GM23248 (cell line): ENCODE data around the gene HTR5A. TPM values are rescaled to one million over a fixed set of nuclear protein-coding genes. Genes with fewer than 3 reads are reported as not detected.

Experiments used
- DNase-seq: peaks from one replicate; pipeline ENCODE4 v3.0.0-alpha.2; 2015
- H2AFZ ChIP-seq: fragments of 200-600 bp; sonication (generic); 2 replicates; pipeline ENCODE4 v1.6.1; 2016; ENCODE audit warnings: antibody characterized with exemption
- H3F3A ChIP-seq: fragments of 200-600 bp; sonication (generic); 2 replicates; pipeline ENCODE4 v1.6.1; 2016; ENCODE audit warnings: mild to moderate bottlenecking, antibody characterized with exemption, mixed run types; ENCODE audit not compliant: insufficient read depth
- H3K27ac ChIP-seq: fragments of 200-600 bp; sonication (generic); 2 replicates; pipeline ENCODE4 v1.5.1; 2016; ENCODE audit warnings: mild to moderate bottlenecking
- H3K27me3 ChIP-seq: fragments of 200-600 bp; sonication (generic); replicated peaks from 2 replicates; pipeline ENCODE4 v1.6.1; 2016; ENCODE audit warnings: mild to moderate bottlenecking; ENCODE audit not compliant: insufficient read depth
- H3K36me3 ChIP-seq: fragments of 200-600 bp; sonication (generic); 2 replicates; pipeline ENCODE4 v1.6.1; 2016; ENCODE audit warnings: low read depth, mild to moderate bottlenecking
- H3K4me1 ChIP-seq: fragments of 200-600 bp; sonication (generic); 2 replicates; pipeline ENCODE4 v1.6.1; 2016; ENCODE audit warnings: mild to moderate bottlenecking; ENCODE audit not compliant: insufficient read depth
- H3K4me2 ChIP-seq: fragments of 200-600 bp; sonication (generic); one replicate; pipeline ENCODE4 v1.6.1; 2016; ENCODE audit warnings: mild to moderate bottlenecking; ENCODE audit not compliant: unreplicated experiment
- H3K4me3 ChIP-seq: fragments of 200-600 bp; sonication (generic); 2 replicates; pipeline ENCODE4 v1.5.1; 2016; ENCODE audit warnings: mild to moderate bottlenecking
- H3K79me2 ChIP-seq: fragments of 200-600 bp; sonication (generic); 2 replicates; pipeline ENCODE4 v1.6.1; 2016; ENCODE audit warnings: mild to moderate bottlenecking; ENCODE audit not compliant: insufficient read depth
- H3K9ac ChIP-seq: fragments of 200-600 bp; sonication (generic); 2 replicates; pipeline ENCODE4 v1.6.1; 2016; ENCODE audit warnings: mild to moderate bottlenecking
- H3K9me2 ChIP-seq: fragments of 200-600 bp; sonication (generic); 2 replicates; pipeline ENCODE4 v1.6.1; 2016; ENCODE audit warnings: mixed run types, mild to moderate bottlenecking, moderate library complexity; ENCODE audit not compliant: insufficient read depth
- H3K9me3 ChIP-seq: fragments of 200-600 bp; sonication (generic); one replicate; pipeline ENCODE4 v1.6.1; 2017; ENCODE audit warnings: low read depth
- H4K20me1 ChIP-seq: fragments of 200-600 bp; sonication (generic); 2 replicates; pipeline ENCODE4 v1.6.0; 2016; ENCODE audit not compliant: insufficient read depth
- EZH2 ChIP-seq: fragments of 200-600 bp; sonication (generic); IDR thresholded peaks from 2 replicates; pipeline ENCODE4 v1.6.1; 2018; ENCODE audit warnings: antibody characterized with exemption, mild to moderate bottlenecking; ENCODE audit not compliant: insufficient read depth, poor library complexity, severe bottlenecking
- EZH2phosphoT487 ChIP-seq: fragments of 200-600 bp; sonication (generic); IDR thresholded peaks from 2 replicates; pipeline ENCODE4 v1.6.1; 2018; ENCODE audit warnings: antibody characterized with exemption, moderate library complexity, mild to moderate bottlenecking, low read depth; ENCODE audit not compliant: insufficient read depth
- WGBS, 2 experiments: methylation state at CpG; one replicate each; pipeline ENCODE4 v1.1.6; 2015 to 2017; ENCODE audit warnings: low lambda C conversion rate in 2 of 2, low coverage in 1 of 2; ENCODE audit errors: missing lambda C conversion rate in 2 of 2; 5-methylcytosine and 5-hydroxymethylcytosine counted together
- in situ Hi-C: fragments of 300-500 bp; cut with MboI; formaldehyde crosslinking; loops from 2 replicates; pipeline ENCODE4 v1.15.0; 2020
- polyA plus RNA-seq: library from polyadenylated mRNA; unstranded; fragments of >200 nt; fragmentation: Nextera tagmentation; extraction: Ambion mirVana; gene quantifications from 2 replicates; pipeline ENCODE4 v1.2.1, GENCODE V29; 2016
- total RNA-seq: library from RNA; depleted of rRNA; stranded (reverse); fragments of >200 nt; shearing (Covaris generic); gene quantifications from 2 replicates; pipeline ENCODE4 v1.2.3, GENCODE V29; 2014

Gene HTR5A
- total and polyA plus RNA-seq, 2 experiments from 2014 or later: not detected

DNA sequence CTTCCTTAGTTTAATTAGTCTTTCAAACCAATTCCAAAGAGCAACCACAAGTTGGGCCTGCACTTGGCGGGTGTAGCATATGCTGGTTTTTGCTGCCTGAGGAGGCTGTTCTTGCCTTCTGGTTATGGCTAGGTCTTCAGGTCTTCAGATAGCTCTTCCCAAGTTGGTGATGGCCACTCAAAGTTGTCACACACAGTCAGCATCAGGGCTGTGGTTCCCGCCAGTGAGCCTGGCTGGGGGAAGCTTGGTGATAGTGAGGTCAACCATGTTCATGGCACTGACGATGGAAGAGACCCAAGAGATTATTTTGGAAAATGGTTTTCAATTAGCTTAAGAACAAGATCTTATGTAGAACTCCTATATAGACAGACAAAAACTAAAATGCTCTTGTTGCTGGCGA is 18.8 kb upstream of the HTR5A start:
- no peak overlapping the region for H3K4me3 ChIP-seq
- no peak overlapping the region for H3K4me2 ChIP-seq
- no peak overlapping the region for H2AFZ ChIP-seq
- H4K20me1 ChIP-seq: no peaks in the 10 kb centered on the region
- H3K4me1 ChIP-seq: no peaks in the 10 kb centered on the region
- in situ Hi-C loops: no loop called here
- DNase-seq: no peak
- WGBS, 2 experiments: 30% methylated on average over 4 of the region's 4 CpGs
- no peaks in the 10 kb centered on the region for H3K9me2 ChIP-seq
- H3K9ac ChIP-seq: no peak overlapping the region
- H3K9me3 ChIP-seq: no peaks in the 10 kb centered on the region
- TF ChIP-seq EZH2: no peak
- no peak for TF ChIP-seq EZH2phosphoT487
- no peaks in the 10 kb centered on the region for H3K79me2 ChIP-seq
- no peaks in the 10 kb centered on the region for H3F3A ChIP-seq
- no peaks in the 10 kb centered on the region for H3K36me3 ChIP-seq
- H3K27ac ChIP-seq: no peak overlapping the region
- H3K27me3 ChIP-seq: no peaks in the 10 kb centered on the region

DNA sequence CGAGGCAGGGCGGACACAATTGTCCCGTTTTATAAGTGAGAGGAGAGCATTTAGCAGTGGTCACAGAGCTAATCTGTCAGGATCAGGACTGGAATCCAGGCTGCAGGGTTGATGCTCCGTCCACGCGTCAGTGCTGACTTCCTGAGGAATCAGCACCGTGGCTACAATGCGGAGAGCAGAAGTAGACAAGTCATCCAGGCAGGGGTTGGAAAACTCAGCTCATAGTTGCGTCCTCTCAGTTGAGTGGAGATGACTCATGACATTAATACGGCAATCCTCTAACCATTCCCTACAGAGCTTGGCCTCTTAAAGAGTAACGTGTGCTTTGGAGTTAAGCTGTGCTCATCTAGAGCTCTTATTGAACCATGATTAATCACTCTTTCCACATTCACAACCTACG is 17.1 kb upstream of the HTR5A start:
- Histone ChIP-seq H3K4me3 (no peak overlapping the region), H3K9ac (no peak overlapping the region), H4K20me1 (no peaks in the 10 kb centered on the region), H3K9me2 (no peaks in the 10 kb centered on the region), H3K27me3 (no peaks in the 10 kb centered on the region), H3K36me3 (no peaks in the 10 kb centered on the region), H3K27ac (no peak overlapping the region), H3F3A (no peaks in the 10 kb centered on the region), H3K9me3 (no peaks in the 10 kb centered on the region), H3K79me2 (no peaks in the 10 kb centered on the region), H3K4me1 (no peaks in the 10 kb centered on the region), H3K4me2 (no peak overlapping the region), H2AFZ (no peak overlapping the region)
- TF ChIP-seq EZH2 (no peak), EZH2phosphoT487 (no peak)
- in situ Hi-C loops: no loop called here
- 58 to 60% methylated on average over 12 of the region's 12 CpGs for WGBS, 2 experiments
- no peak for DNase-seq

DNA sequence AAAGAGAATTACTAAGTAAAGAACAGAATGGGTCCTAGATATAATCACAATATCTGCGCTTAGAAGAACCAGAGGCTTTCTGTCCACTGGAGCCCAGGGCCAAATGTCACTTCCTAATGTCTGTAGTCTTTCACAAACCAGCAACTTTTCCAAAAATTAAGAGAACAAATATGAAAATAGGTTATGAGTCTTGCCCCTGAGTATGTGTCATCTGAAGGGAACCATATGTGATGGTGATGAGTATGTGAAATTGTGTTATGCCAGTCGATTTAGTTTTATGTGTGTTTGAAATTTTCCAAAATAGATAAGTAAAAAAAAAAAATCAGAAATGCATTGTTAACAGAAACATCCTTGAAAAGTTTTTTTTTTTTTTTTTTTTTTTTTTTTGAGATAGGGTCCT is 15.4 kb upstream of the HTR5A start:
- Histone ChIP-seq H3K4me1 (no peaks in the 10 kb centered on the region), H3K36me3 (no peaks in the 10 kb centered on the region), H4K20me1 (no peaks in the 10 kb centered on the region), H3K27me3 (no peaks in the 10 kb centered on the region), H3K4me2 (no peak overlapping the region), H2AFZ (no peak overlapping the region), H3K9me2 (no peaks in the 10 kb centered on the region), H3K9me3 (no peaks in the 10 kb centered on the region), H3F3A (no peaks in the 10 kb centered on the region), H3K27ac (no peak overlapping the region), H3K9ac (no peak overlapping the region), H3K79me2 (no peaks in the 10 kb centered on the region), H3K4me3 (no peak overlapping the region)
- TF ChIP-seq EZH2phosphoT487 (no peak), EZH2 (no peak)
- in situ Hi-C loops: no loop called here
- WGBS, 2 experiments: 10 to 11% methylated on average over 2 of the region's 2 CpGs
- no peak for DNase-seq

DNA sequence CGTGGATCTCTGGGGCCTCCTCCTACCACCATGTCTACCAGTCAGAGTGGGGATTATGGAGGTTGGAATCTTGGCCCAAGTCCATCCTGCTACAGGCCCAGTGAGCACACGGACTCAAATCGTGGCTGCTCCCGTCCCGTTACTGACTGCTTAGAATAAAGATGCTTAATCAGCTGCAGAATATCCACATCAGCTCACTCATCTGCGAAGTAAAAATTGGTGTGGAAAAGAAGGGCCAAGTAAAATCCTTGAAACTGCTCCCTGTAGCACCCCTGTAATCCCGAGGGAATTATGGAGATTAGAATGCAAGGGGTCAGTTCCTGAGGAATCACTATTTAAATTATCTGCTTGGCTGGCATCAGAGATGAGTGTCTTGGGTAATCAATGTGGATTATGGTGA is 13.0 kb upstream of the HTR5A start:
- 49 to 52% methylated on average over 7 of the region's 7 CpGs for WGBS, 2 experiments
- H3K36me3 ChIP-seq: no peaks in the 10 kb centered on the region
- no peak overlapping the region for H3K4me2 ChIP-seq
- H3K9me3 ChIP-seq: no peaks in the 10 kb centered on the region
- H3K9ac ChIP-seq: no peak overlapping the region
- H3F3A ChIP-seq: no peaks in the 10 kb centered on the region
- in situ Hi-C loops: no loop called here
- no peaks in the 10 kb centered on the region for H3K4me1 ChIP-seq
- no peaks in the 10 kb centered on the region for H3K79me2 ChIP-seq
- H3K27me3 ChIP-seq: no peaks in the 10 kb centered on the region
- no peaks in the 10 kb centered on the region for H4K20me1 ChIP-seq
- DNase-seq: no peak
- H2AFZ ChIP-seq: no peak overlapping the region
- H3K4me3 ChIP-seq: no peak overlapping the region
- TF ChIP-seq EZH2phosphoT487: no peak
- TF ChIP-seq EZH2: no peak
- H3K27ac ChIP-seq: no peak overlapping the region
- H3K9me2 ChIP-seq: no peaks in the 10 kb centered on the region

DNA sequence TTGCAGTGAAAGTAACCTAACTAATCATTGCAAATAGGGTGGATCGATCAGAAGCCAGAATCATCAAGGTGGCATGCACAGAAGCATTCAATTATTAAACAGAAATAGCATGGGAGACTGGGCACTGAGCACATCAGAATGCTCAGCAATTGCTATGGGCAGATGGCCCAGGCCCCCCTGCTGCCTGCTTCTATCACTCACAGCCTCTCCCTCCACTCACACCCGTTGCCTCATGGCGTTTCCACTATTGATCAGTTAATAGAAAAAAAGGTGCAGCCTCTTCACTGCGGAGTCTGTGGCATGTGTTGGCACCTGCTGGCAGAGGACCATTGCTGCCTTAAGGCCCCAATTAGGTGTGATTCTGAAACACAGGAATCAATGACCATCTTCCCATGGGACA is 11.2 kb upstream of the HTR5A start:
- Histone ChIP-seq H3K79me2 (no peaks in the 10 kb centered on the region), H3K9me3 (no peaks in the 10 kb centered on the region), H3K27me3 (no peaks in the 10 kb centered on the region), H2AFZ (no peak overlapping the region), H3K9me2 (no peaks in the 10 kb centered on the region), H3K36me3 (no peaks in the 10 kb centered on the region), H3F3A (no peaks in the 10 kb centered on the region), H4K20me1 (no peaks in the 10 kb centered on the region), H3K4me2 (no peak overlapping the region), H3K9ac (no peak overlapping the region), H3K27ac (no peak overlapping the region), H3K4me3 (no peak overlapping the region), H3K4me1 (no peaks in the 10 kb centered on the region)
- WGBS, 2 experiments: 19 to 28% methylated on average over 4 of the region's 4 CpGs
- in situ Hi-C loops: no loop called here
- TF ChIP-seq EZH2 (no peak), EZH2phosphoT487 (no peak)
- DNase-seq: no peak
